HG03565 (cell line): ENCODE measurements around the gene SPIRE1.
"Not testable (repeated sequence)": the region's sequence is repeated elsewhere in the genome, so short reads cannot be mapped to it uniquely, and the experiment has no call there.

ENCODE experiments used
- ATAC-seq: cut with Tn5 transposase; IDR thresholded peaks from one replicate; pipeline ENCODE4 v1.9.1; 2021; ENCODE audit warnings: mild to moderate bottlenecking, moderate library complexity; ENCODE audit not compliant: unreplicated experiment

SPIRE1 gene

GRCh38 chr18:12423820-12424219 is 234.1 kb downstream of the SPIRE1 start:
- ATAC-seq = no peak

DNA sequence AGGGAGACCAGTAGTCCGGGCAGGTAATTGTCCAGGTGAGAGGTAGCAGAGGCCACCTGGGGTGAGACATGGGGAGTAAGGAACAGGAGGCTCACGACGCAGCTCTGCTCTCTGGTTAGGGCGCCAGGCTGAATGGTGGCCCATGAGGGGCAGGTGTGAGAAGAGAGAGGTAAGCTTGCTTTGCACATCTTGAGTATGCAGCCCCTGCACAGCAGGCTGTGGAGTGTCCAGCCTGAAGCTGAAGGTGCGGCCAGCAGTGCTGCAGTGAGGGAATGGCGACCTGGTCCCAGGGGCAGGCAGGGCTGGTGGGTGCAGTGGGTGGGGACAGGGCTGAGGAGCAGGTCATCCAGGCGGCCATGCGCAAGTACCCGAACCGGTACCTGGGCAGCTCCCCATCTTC is 234.5 kb downstream of the SPIRE1 start:
- ATAC-seq = no peak

DNA sequence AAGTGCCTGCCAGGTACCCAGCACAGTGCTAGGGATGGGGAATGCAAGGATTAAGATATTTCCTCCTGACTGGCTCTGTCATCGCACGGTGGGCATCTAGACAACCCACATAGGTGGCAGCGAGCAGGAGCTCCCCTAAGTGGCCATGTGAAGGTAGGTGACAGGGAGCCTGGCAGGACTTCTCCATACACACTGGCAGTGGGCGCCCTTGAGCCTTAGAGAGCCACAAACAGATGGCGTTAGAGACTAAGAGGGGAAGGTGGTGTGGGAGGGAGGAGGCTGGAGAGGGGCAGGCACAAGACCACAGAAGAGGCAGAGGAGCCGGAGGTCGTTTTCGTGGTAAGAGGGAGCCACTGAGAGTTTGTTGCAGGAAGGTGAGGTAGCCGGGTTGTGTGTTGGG is 235.0 kb downstream of the SPIRE1 start:
- no peak for ATAC-seq

- no peak for ATAC-seq
Observed at GRCh38 chr18:12421732-12422131, 236.2 kb downstream of the SPIRE1 start.

DNA sequence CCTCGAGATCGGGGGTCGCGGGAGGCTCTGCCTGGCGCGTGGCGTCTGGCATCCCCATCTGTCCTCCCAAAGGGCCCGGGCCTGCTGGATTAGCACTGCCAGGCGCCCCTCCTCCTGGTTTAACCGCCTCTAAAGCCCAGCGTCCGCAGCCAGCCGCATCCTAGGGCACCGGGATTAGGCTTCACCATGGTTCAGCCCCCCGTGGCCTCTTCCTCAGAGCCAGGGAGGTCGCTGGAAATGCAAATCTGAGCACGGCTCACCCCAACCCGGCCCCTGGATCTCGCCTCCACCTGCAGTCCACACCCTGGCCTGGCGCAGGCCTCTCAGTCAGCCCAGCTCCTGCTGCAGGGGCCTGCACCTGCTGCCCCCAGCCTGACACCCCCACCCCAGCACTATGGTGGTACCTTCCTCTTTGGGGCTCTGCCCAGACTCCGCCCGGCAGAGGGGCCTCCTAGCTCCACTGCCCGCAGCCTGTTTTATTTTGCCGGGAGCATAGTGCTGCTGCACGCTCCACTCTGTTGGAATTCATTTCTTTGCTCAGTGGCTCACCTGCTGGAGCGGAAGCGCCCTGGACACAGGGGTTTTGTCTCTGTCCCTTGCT is 237.0 kb downstream of the SPIRE1 start:
- ATAC-seq = no peak

DNA sequence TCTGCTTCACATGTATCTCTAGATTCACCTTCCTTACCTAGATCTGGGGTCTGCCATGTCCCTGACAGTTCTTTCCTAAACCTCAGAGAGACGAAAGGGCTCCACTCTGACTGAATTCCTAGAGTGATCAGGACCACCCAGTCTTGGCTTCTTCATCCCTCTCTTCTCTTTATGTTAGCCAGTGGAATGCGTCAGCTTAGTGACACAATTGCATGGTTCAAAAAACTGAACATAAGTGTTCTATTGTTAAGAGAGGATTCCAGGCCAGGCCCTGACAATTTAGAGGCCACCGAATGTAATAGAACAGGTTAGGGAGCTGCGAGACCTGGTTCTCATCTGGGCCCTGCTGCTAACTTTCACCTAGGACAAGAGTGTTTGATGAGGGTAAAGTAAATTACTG is 240.2 kb downstream of the SPIRE1 start:
- no peak for ATAC-seq

- no peak for ATAC-seq
Observed at GRCh38 chr18:12416098-12416729, 241.7 kb downstream of the SPIRE1 start.

- no peak for ATAC-seq
Observed at GRCh38 chr18:12411456-12411855, 246.5 kb downstream of the SPIRE1 start.

GRCh38 chr18:12410747-12411146 is 247.2 kb downstream of the SPIRE1 start:
- ATAC-seq = not testable (repeated sequence)

DNA sequence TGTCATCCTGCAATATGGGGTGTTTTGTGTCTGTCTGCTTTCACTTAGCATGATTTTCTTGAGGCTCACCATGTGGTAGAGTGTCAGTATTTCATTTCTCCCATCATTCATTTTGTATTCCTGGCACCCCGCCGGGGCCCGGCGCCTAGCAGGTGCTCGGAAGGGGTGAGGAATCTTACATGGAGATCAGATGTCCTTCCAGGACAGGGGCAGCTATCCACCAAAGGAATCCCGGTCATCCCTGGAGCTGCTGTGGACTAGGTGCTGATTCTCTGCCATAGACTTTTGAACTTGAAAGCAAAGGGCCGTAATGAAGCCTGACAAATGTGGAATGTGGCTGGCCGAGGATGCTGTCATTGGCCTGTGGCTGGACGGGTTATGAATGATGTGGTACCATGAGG is 247.8 kb downstream of the SPIRE1 start:
- no peak for ATAC-seq

DNA sequence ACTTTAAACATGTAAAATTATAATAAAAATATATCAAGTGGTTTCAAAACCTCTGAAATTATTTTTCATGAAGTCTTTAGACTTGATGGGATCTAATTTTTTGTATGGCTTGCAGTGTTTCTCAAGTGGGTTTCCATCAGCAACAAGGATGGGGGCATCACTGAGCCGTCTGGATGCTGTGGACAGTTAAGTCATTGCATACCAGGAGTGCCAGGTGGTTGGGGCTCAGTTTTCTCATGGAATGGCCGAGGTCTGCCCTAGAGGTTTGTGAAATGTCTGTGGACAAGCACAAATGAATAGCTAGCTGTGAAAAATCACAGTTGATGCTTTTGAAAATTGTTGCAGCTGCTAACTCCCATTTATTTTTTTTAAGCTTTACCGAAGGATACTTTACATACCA is 248.4 kb downstream of the SPIRE1 start:
- no peak for ATAC-seq

- ATAC-seq = no peak
Observed at GRCh38 chr18:12408247-12408869, 249.5 kb downstream of the SPIRE1 start.

DNA sequence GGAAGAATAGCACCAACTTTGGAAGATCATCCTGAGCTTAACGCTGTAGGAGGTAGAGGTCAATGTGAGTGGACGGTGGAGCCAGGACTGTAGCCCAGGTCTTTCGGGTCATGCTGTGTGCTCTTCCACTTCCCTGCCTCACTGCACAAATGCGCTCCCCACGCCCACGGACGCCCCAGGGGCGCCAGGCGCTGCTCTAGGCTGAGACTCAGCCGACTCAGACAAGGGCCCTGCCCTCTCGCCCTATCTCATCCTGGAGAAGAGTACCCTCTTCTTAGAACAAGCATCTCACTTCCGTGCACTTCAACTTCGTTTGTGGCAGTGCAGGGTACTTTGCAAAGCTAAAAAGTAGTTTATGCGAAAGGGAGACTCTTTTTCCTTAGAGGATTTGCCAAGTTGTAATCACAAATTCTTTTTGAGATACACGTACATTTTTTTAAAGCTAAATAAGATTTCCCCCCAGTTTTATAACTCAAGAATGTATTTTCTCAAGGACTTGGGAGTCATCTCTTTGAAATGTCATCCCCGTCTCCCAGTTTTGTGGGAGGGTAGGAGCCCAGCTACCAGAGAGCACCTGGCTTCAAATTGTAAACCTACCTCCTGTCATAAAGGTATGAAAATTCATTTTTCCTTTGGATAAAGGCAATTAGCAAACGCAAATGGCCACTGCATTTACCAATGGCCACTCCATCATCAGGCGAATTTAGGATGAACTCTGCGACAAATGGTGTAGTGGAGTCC is 251.4 kb downstream of the SPIRE1 start:
- ATAC-seq = no peak

GRCh38 chr18:12405066-12405465 is 252.8 kb downstream of the SPIRE1 start:
- ATAC-seq = no peak

DNA sequence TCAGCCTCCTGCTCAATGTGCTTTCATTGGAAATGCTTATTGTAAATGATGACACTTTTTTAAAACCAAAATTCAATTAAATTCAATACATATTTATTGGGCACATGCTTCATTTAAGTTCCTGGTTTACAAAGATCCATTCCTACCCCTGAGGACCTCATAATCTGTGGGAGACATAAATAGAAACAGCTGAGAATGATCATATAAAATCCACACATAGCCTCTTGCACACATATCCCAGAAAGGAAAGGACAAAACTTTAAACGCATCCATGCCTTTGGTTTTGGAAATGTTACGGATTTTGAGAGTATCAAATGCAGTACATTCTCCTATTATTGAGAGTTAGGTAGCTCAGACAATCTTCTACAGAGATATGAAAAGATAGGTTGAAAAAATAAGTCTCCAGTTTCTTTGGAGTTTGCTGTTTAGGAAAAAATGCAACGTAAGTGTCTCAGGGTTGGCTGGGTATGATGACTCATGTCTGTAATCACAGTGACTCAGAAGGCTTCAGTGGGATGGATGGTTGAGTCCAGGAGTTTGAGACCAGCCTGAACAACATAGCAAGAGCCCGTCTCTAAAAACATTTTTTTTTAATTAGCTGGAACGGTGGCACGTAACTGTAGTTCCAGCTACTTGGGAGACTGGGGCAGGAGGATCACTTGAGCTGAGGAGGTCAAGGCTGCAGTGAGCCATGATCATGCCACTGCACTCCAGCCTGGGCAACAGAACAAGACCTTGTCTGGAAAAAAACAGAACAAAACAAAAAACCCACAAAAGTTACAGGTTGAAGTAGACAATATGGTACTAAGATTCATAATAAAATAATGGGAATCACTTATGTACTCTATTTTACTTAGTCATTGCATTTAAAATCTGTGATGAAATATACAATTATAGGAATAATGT is 254.1 kb downstream of the SPIRE1 start:
- no peak for ATAC-seq

GRCh38 chr18:12401881-12402280 is 256.0 kb downstream of the SPIRE1 start:
- ATAC-seq = no peak

GRCh38 chr18:12399231-12399630 is 258.7 kb downstream of the SPIRE1 start:
- ATAC-seq = no peak

- ATAC-seq = no peak
Observed at GRCh38 chr18:12398625-12399024, 259.3 kb downstream of the SPIRE1 start.

DNA sequence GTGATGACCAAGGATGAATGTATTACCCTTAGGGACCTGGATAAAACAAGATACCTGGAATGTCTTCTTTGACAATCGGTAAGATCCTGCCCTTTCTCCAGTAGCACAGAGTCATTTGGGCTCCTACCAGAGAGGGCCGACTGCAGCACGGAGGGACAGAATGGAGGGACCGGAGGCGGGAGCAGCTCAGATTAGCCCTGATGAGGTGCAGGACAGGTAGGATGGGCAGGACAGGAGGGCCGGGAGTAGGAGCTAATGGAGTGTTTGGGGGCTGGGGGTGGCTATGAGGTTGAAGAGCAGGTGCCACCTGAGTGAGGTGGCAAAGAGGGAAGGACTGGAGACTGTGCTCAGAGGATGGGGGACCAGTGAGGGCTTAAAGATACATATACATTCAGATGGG is 260.1 kb downstream of the SPIRE1 start:
- no peak for ATAC-seq

- ATAC-seq = no peak
Observed at GRCh38 chr18:12397254-12397653, 260.7 kb downstream of the SPIRE1 start.
